H1 (cell line): ENCODE data around the gene ACAP2. TPM values are rescaled to one million over a fixed set of nuclear protein-coding genes. Genes with fewer than 3 reads are reported as not detected.

Source experiments
- BACH1 ChIP-seq: IDR thresholded peaks from 2 replicates; pipeline ENCODE4 v1.6.1; 2012; ENCODE audit warnings: low read length, improper control_type of control experiment
- SRF ChIP-seq: IDR thresholded peaks from 2 replicates; pipeline ENCODE4 v1.6.1; 2011; ENCODE audit warnings: mild to moderate bottlenecking, low read depth, low read length, moderate library complexity
- TAF1 ChIP-seq: IDR thresholded peaks from 2 replicates; pipeline ENCODE4 v1.6.1; 2011; ENCODE audit warnings: mild to moderate bottlenecking, low read depth, low read length
- polyA plus RNA-seq, 7 experiments: library from polyadenylated mRNA; depleted of rRNA in 3 of 7; stranded (reverse) in 5 of 7; unstranded in 2 of 7; fragments of >200 nt in 5 of 7; fragments of 200-250 nt in 2 of 7; gene quantifications; 1 replicate in 5 of 7; 2 replicates in 1 of 7; 4 replicates in 1 of 7; pipeline versions ENCODE4 v1.2.1 to v1.2.3, GENCODE V29; 2011 to 2013; ENCODE audit warnings: missing spikeins in 2 of 7, mixed read lengths in 2 of 7
- total RNA-seq: library from RNA; stranded (reverse); fragmentation: NEBNext Ultra II Directional; extraction: Animal tissue kit (Norgen Biotek cat#: 25700); gene quantifications from 2 replicates; pipeline ENCODE4 v1.2.1, GENCODE V29; 2021

Gene ACAP2
- total and polyA plus RNA-seq, 2 of the 8 experiments (the other 6 are each of a cell fraction or from before 2014, with no cell fraction given) = 7.7 to 37.3 TPM

GRCh38 chr3:195307711-195308110 is 135.1 kb downstream of the ACAP2 start (continued):
- TF ChIP-seq SRF = no peak
- no peak for TF ChIP-seq BACH1
- no peak for TF ChIP-seq TAF1
